HFFc6 (cell line): ENCODE results near the gene SARDH. TPM values are rescaled to one million over a fixed set of nuclear protein-coding genes. Genes with fewer than 3 reads are reported as not detected.

Experiments
- DNase-seq: peaks from one replicate; pipeline ENCODE4 v3.0.0-alpha.2; 2018
- H3K27ac Mint-ChIP-seq: 2 replicates; pipeline ENCODE4 v1.8.0; 2020; ENCODE audit warnings: mild to moderate bottlenecking, mixed read lengths
- H3K27me3 Mint-ChIP-seq: 2 replicates; pipeline ENCODE4 v1.8.0; 2021; ENCODE audit warnings: mild to moderate bottlenecking, moderate library complexity, mixed read lengths; ENCODE audit not compliant: insufficient read depth
- H3K36me3 Mint-ChIP-seq: 2 replicates; pipeline ENCODE4 v1.8.0; 2021; ENCODE audit warnings: low read depth, mixed read lengths
- H3K4me1 Mint-ChIP-seq: 2 replicates; pipeline ENCODE4 v1.8.0; 2020; ENCODE audit warnings: low read depth, mixed read lengths
- H3K4me3 Mint-ChIP-seq: 2 replicates; pipeline ENCODE4 v1.8.0; 2020; ENCODE audit warnings: mild to moderate bottlenecking, moderate library complexity, mixed read lengths
- H3K9me3 Mint-ChIP-seq: 2 replicates; pipeline ENCODE4 v1.8.0; 2020; ENCODE audit warnings: mild to moderate bottlenecking, mixed read lengths
- CTCF ChIP-seq: fragments of 200-600 bp; sonication (generic); IDR thresholded peaks from 2 replicates; pipeline ENCODE4 v1.5.0; 2021; ENCODE audit warnings: antibody characterized with exemption, mild to moderate bottlenecking
- total RNA-seq, 6 experiments: library from RNA; stranded (reverse); fragmentation: NEBNext Ultra II Directional; extraction: Animal tissue kit (Norgen Biotek cat#: 25700); gene quantifications; 2 replicates in 1 of 6; 3 replicates in 5 of 6; pipeline ENCODE4 v1.2.3, GENCODE V29; 2021

SARDH gene
- total RNA-seq, 6 experiments from 2014 or later = 0.24 to 5.1 (median 4.1) TPM

- peaks cover 4% of the 10 kb centered on the region for H3K27me3 Mint-ChIP-seq
- H3K36me3 Mint-ChIP-seq = no peaks in the 10 kb centered on the region; the same call in 1 of the 2 replicates
- no peak for TF ChIP-seq CTCF
- no peak for DNase-seq
- H3K4me1 Mint-ChIP-seq = no peaks in the 10 kb centered on the region
- no peak overlapping the region for H3K27ac Mint-ChIP-seq
- no peaks in the 10 kb centered on the region for H3K9me3 Mint-ChIP-seq
- H3K4me3 Mint-ChIP-seq = no peak overlapping the region
These were observed 46.8 kb upstream of the SARDH start for GRCh38 chr9:133784731-133785561.

GRCh38 chr9:133783331-133783731, 45.2 kb upstream of the SARDH start:
- H3K27me3 Mint-ChIP-seq = peaks cover 3% of the 10 kb centered on the region
- no peak overlapping the region for H3K27ac Mint-ChIP-seq
- H3K4me1 Mint-ChIP-seq = no peaks in the 10 kb centered on the region
- DNase-seq = no peak
- H3K36me3 Mint-ChIP-seq = no peaks in the 10 kb centered on the region; the same call in 1 of the 2 replicates
- no peak for TF ChIP-seq CTCF
- no peak overlapping the region for H3K4me3 Mint-ChIP-seq
- no peaks in the 10 kb centered on the region for H3K9me3 Mint-ChIP-seq

GRCh38 chr9:133782157-133783130, 44.3 kb upstream of the SARDH start:
- TF ChIP-seq CTCF = peak; percentile 90
- Mint-ChIP-seq H3K9me3 (no peaks in the 10 kb centered on the region), H3K4me3 (no peak overlapping the region), H3K27ac (no peak overlapping the region), H3K36me3 (no peaks in the 10 kb centered on the region; the same call in 1 of the 2 replicates), H3K27me3 (peaks cover 3% of the 10 kb centered on the region), H3K4me1 (no peaks in the 10 kb centered on the region)
- peak; percentile 40 for DNase-seq

- H3K27me3 Mint-ChIP-seq = peaks cover 3% of the 10 kb centered on the region
- TF ChIP-seq CTCF = no peak
- no peak for DNase-seq
- H3K9me3 Mint-ChIP-seq = no peaks in the 10 kb centered on the region
- H3K4me3 Mint-ChIP-seq = no peak overlapping the region
- H3K36me3 Mint-ChIP-seq = no peaks in the 10 kb centered on the region; the same call in 1 of the 2 replicates
- no peak overlapping the region for H3K27ac Mint-ChIP-seq
- no peaks in the 10 kb centered on the region for H3K4me1 Mint-ChIP-seq
These were observed 43.6 kb upstream of the SARDH start for GRCh38 chr9:133781828-133782135.

- Mint-ChIP-seq H3K4me1 (no peaks in the 10 kb centered on the region), H3K27me3 (peaks cover 3% of the 10 kb centered on the region), H3K4me3 (no peak overlapping the region), H3K9me3 (no peaks in the 10 kb centered on the region), H3K36me3 (no peaks in the 10 kb centered on the region; the same call in 1 of the 2 replicates), H3K27ac (no peak overlapping the region)
- DNase-seq = no peak
- TF ChIP-seq CTCF = no peak
These were observed 43.0 kb upstream of the SARDH start for GRCh38 chr9:133780962-133781827.
